OCI-LY1 (cell line): Measurements from ENCODE around the gene TAF3.

ENCODE experiments used
- H2AFZ ChIP-seq: fragments of 200-600 bp; sonication (generic), shearing (Covaris generic); 2 replicates; pipeline ENCODE4 v1.6.0; 2014; ENCODE audit warnings: antibody characterized with exemption, mild to moderate bottlenecking, low read length
- H3F3A ChIP-seq: fragments of 200-600 bp; sonication (generic), shearing (Covaris generic); 2 replicates; pipeline ENCODE4 v1.6.0; 2014; ENCODE audit warnings: mild to moderate bottlenecking, antibody characterized with exemption, low read length, moderate library complexity; ENCODE audit not compliant: insufficient read depth
- H3K27ac ChIP-seq: fragments of 200-600 bp; sonication (generic); 2 replicates; pipeline ENCODE4 v1.5.1; 2014; ENCODE audit warnings: low read length, mixed run types, mild to moderate bottlenecking, low read depth; ENCODE audit not compliant: poor library complexity, severe bottlenecking
- H3K27me3 ChIP-seq: fragments of 200-600 bp; sonication (generic); 2 replicates; pipeline ENCODE4 v1.6.0; 2014; ENCODE audit warnings: antibody characterized with exemption, mild to moderate bottlenecking, low read length, moderate library complexity; ENCODE audit not compliant: insufficient read depth
- H3K36me3 ChIP-seq: fragments of 200-600 bp; sonication (generic); 2 replicates; pipeline ENCODE4 v1.6.1; 2014; ENCODE audit warnings: mild to moderate bottlenecking, antibody characterized with exemption, low read length, moderate library complexity, mixed read lengths; ENCODE audit not compliant: insufficient read depth
- H3K4me1 ChIP-seq: fragments of 200-600 bp; sonication (generic); 2 replicates; pipeline ENCODE4 v1.5.1; 2014; ENCODE audit warnings: mild to moderate bottlenecking, low read length, moderate library complexity; ENCODE audit not compliant: insufficient read depth, severe bottlenecking
- H3K4me2 ChIP-seq: fragments of 200-600 bp; sonication (generic), shearing (Covaris generic); 2 replicates; pipeline ENCODE4 v1.6.1; 2014; ENCODE audit warnings: low read length
- H3K4me3 ChIP-seq: fragments of 200-600 bp; sonication (generic); 2 replicates; pipeline ENCODE4 v1.5.1; 2014; ENCODE audit warnings: low read length, low read depth, mild to moderate bottlenecking, mixed read lengths; ENCODE audit not compliant: poor library complexity, severe bottlenecking
- H3K79me2 ChIP-seq: fragments of 200-600 bp; shearing (Covaris generic); 2 replicates; pipeline ENCODE4 v1.6.1; 2016; ENCODE audit warnings: mixed run types, low read length, mixed read lengths; ENCODE audit not compliant: insufficient read depth
- H3K9ac ChIP-seq: fragments of 200-600 bp; sonication (generic), shearing (Covaris generic); 2 replicates; pipeline ENCODE4 v1.6.1; 2014; ENCODE audit warnings: mild to moderate bottlenecking, low read length, mixed read lengths
- H3K9me2 ChIP-seq: fragments of 200-600 bp; sonication (generic), shearing (Covaris generic); 2 replicates; pipeline ENCODE4 v1.6.1; 2014; ENCODE audit warnings: low read depth, mild to moderate bottlenecking, low read length, mixed read lengths
- H3K9me3 ChIP-seq: fragments of 200-600 bp; shearing (Covaris generic); 2 replicates; pipeline ENCODE4 v1.6.1; 2014; ENCODE audit warnings: low read length, mixed read lengths
- H4K20me1 ChIP-seq: fragments of 200-600 bp; sonication (generic), shearing (Covaris generic); 2 replicates; pipeline ENCODE4 v1.6.0; 2016; ENCODE audit warnings: mild to moderate bottlenecking, low read length; ENCODE audit not compliant: insufficient read depth
- EZH2 ChIP-seq: fragments of 200-600 bp; sonication (generic), shearing (Covaris generic); IDR thresholded peaks from 2 replicates; pipeline ENCODE4 v1.8.0; 2017; ENCODE audit warnings: borderline replicate concordance, mixed run types, mild to moderate bottlenecking, antibody characterized with exemption, low read length, moderate library complexity, mixed read lengths
- TF ChIP-seq, protein P1 (sequence below): fragments of 200-600 bp; sonication (generic), shearing (Covaris generic); IDR thresholded peaks from 2 replicates; pipeline ENCODE4 v1.5.1; 2017; ENCODE audit warnings: mild to moderate bottlenecking, antibody characterized with exemption, low read length, moderate library complexity, mixed read lengths

Gene TAF3

DNA sequence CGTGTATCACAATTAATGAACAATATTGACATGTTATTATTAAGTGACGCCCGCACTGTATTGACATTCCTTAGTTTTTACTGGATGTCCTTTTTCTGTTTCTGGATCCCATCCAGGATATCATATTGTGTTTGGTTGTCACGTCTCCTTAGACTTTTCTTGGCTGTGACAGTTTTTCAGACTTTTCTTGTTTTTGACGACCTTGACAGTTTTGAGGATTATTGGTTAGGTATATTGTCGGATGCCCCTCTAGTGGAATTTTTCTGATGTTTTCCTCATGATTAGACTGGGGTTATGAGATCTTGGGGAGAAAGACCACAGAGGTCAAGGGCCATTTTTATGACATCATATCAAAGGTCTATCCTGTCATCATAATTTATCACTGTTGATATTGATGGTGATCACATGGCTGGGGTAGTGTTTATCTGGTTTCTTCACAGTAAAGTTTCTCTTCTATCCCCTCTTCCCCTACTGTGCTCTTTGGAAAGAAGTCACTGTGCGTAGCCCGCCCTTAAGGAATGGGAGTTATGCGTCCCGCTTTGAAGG is 11.1 kb downstream of the TAF3 start:
- no peak for TF ChIP-seq EZH2
- TF ChIP-seq, protein P1, sequence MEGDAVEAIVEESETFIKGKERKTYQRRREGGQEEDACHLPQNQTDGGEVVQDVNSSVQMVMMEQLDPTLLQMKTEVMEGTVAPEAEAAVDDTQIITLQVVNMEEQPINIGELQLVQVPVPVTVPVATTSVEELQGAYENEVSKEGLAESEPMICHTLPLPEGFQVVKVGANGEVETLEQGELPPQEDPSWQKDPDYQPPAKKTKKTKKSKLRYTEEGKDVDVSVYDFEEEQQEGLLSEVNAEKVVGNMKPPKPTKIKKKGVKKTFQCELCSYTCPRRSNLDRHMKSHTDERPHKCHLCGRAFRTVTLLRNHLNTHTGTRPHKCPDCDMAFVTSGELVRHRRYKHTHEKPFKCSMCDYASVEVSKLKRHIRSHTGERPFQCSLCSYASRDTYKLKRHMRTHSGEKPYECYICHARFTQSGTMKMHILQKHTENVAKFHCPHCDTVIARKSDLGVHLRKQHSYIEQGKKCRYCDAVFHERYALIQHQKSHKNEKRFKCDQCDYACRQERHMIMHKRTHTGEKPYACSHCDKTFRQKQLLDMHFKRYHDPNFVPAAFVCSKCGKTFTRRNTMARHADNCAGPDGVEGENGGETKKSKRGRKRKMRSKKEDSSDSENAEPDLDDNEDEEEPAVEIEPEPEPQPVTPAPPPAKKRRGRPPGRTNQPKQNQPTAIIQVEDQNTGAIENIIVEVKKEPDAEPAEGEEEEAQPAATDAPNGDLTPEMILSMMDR: no peak
- Histone ChIP-seq H3K9me3 (no peaks in the 10 kb centered on the region), H3K27me3 (no peaks in the 10 kb centered on the region), H3K9me2 (no peaks in the 10 kb centered on the region), H3K9ac (no peak overlapping the region), H3K4me2 (no peak overlapping the region), H3K27ac (no peak overlapping the region), H3K4me1 (no peaks in the 10 kb centered on the region), H3F3A (no peaks in the 10 kb centered on the region), H3K79me2 (peaks cover 2% of the 10 kb centered on the region; the same call in 1 of the 2 replicates), H3K36me3 (peaks cover 26% of the 10 kb centered on the region), H3K4me3 (no peak overlapping the region), H2AFZ (no peak overlapping the region), H4K20me1 (no peaks in the 10 kb centered on the region)

DNA sequence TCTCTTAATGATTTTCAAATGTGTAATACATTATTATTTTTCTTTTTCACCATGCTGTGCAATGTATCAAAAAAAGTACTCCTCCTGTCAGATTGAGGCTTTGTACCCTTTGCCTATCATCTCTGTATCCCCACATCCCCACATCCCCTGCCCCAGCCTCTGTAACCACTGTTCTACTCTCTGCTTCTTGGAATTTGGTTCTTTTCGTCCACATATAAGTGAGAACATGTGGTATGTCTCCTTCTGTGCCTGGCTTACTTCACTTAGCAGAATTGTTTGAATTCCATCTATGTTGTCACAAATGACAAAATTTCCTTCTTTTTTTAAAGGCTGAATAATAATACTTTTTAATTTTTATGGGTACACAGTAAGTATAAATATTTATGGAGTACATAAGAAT is 13.8 kb downstream of the TAF3 start:
- Histone ChIP-seq H3K79me2 (peaks cover 7% of the 10 kb centered on the region; the same call in 1 of the 2 replicates), H3K9ac (no peak overlapping the region), H3K4me2 (no peak overlapping the region), H3K9me3 (no peaks in the 10 kb centered on the region), H3K36me3 (peaks cover 1% of the 10 kb centered on the region), H3K27me3 (no peaks in the 10 kb centered on the region), H4K20me1 (no peaks in the 10 kb centered on the region), H3K4me1 (no peaks in the 10 kb centered on the region), H3F3A (no peaks in the 10 kb centered on the region), H2AFZ (no peak overlapping the region), H3K27ac (no peak overlapping the region), H3K4me3 (no peak overlapping the region), H3K9me2 (no peaks in the 10 kb centered on the region)
- TF ChIP-seq, protein P1: no peak
- no peak for TF ChIP-seq EZH2

- Histone ChIP-seq H3K9me2 (no peaks in the 10 kb centered on the region), H3K9me3 (no peaks in the 10 kb centered on the region), H3K4me3 (no peak overlapping the region), H3K27me3 (no peaks in the 10 kb centered on the region), H2AFZ (no peak overlapping the region), H3K79me2 (peaks cover 7% of the 10 kb centered on the region; the same call in 1 of the 2 replicates), H3K4me1 (no peaks in the 10 kb centered on the region), H3F3A (no peaks in the 10 kb centered on the region), H3K27ac (no peak overlapping the region), H3K9ac (no peak overlapping the region), H3K36me3 (no peaks in the 10 kb centered on the region; the same call in 1 of the 2 replicates), H3K4me2 (no peak overlapping the region), H4K20me1 (no peaks in the 10 kb centered on the region; the same call in 1 of the 2 replicates)
- TF ChIP-seq, protein P1: no peak
- no peak for TF ChIP-seq EZH2
Observed at GRCh38 chr10:7833210-7833609, 14.9 kb downstream of the TAF3 start.
